Astrocyte (in vitro differentiated cells and primary cell): ENCODE results near the gene CMTM1.

Experiments used
- EZH2 ChIP-seq: IDR thresholded peaks from 2 replicates; pipeline ENCODE4 v1.6.1; 2012; ENCODE audit warnings: mild to moderate bottlenecking, low read length, inconsistent platforms; ENCODE audit not compliant: insufficient read depth
- TF ChIP-seq, protein P1 (sequence below): IDR thresholded peaks from 2 replicates; pipeline ENCODE4 v1.5.1; 2011; ENCODE audit warnings: low read depth, mild to moderate bottlenecking, inconsistent platforms, low read length, moderate library complexity; ENCODE audit not compliant: insufficient read depth

DNA sequence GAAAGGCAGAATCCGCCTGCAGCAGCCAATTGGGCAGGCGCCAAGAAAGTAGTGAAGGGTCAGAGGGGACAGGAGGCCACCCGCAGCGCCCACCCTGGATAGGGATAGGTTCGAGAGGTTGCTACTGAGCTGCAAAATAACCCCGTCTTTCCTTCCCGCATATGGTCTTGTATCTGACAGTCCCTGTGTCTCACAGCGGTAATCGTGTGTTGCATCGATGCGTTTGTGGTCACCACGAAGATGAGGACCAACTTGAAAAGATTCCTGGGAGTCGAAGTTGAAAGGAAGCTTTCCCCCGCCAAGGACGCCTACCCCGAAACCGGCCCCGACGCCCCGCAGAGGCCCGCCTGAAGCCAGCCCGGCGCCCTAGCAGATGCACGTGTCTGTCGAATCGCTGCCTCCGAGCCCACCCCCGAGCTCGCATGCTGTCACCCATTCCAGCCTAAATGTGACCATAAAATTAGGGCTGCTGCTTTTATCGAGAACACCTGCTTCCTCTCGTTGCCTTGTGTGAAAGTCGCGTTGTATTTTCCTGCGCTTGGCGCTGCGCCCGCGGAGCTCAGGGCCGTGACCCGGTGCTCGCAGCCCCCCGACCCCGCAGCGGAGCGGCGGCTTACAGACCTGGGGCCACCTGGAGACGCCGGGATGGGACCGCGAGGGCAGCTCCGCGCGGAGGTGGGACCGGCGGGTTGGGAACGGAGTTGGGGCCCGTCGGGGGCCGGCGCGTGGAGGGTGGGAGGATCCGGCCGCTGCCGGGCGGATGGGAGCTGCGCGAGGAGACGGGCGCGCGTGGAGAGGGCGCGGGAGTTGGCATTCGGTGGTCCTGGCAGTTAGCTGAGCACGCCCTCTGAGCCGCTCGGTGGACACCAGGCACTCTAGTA is 12.7 kb downstream of the CMTM1 start, which contains the start of gene CMTM2:
- TF ChIP-seq, protein P1, sequence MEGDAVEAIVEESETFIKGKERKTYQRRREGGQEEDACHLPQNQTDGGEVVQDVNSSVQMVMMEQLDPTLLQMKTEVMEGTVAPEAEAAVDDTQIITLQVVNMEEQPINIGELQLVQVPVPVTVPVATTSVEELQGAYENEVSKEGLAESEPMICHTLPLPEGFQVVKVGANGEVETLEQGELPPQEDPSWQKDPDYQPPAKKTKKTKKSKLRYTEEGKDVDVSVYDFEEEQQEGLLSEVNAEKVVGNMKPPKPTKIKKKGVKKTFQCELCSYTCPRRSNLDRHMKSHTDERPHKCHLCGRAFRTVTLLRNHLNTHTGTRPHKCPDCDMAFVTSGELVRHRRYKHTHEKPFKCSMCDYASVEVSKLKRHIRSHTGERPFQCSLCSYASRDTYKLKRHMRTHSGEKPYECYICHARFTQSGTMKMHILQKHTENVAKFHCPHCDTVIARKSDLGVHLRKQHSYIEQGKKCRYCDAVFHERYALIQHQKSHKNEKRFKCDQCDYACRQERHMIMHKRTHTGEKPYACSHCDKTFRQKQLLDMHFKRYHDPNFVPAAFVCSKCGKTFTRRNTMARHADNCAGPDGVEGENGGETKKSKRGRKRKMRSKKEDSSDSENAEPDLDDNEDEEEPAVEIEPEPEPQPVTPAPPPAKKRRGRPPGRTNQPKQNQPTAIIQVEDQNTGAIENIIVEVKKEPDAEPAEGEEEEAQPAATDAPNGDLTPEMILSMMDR: no peak
- TF ChIP-seq EZH2: peak; percentile 72
